IMR-90 (cell line): Measurements from ENCODE around the gene HOMER3. TPM values are rescaled to one million over a fixed set of nuclear protein-coding genes. Genes with fewer than 3 reads are reported as not detected.
"Not testable (repeated sequence)": the region's sequence is repeated elsewhere in the genome, so short reads cannot be mapped to it uniquely, and the experiment has no call there.

Source experiments
- ATAC-seq: fragments of 200-7000 bp; cut with Tn5 transposase; 2 replicates; pipeline ENCODE4 v1.9.1; 2020; ENCODE audit warnings: low read depth, mild to moderate bottlenecking, moderate library complexity
- BruUV-seq: library from RNA; stranded (reverse); fragments of 400-500 nt; replicated peaks from 2 replicates; lab custom pipeline; 2021; lab: Mats Ljungman, UMichigan
- CTCF ChIA-PET: fragments of 300-600 bp; formaldehyde crosslinking; extraction: SDS; loops from one replicate; lab custom pipeline; 2021; ENCODE audit warnings: antibody characterized with exemption; lab: Yijun Ruan, JAX
- POLR2A ChIA-PET: fragments of 300-600 bp; sonication (Branson Sonifier 250); formaldehyde crosslinking; loops from one replicate; lab custom pipeline; 2022; ENCODE audit warnings: antibody characterized with exemption; ENCODE audit not compliant: unreplicated experiment; lab: Charles Lee
- DNase-seq: peaks from one replicate; pipeline ENCODE4 v3.0.0; 2013
- H2AFZ ChIP-seq: replicated peaks from 2 replicates; pipeline ENCODE3; 2013; ENCODE audit warnings: low read length, mild to moderate bottlenecking; ENCODE audit not compliant: poor library complexity
- H2AK5ac ChIP-seq: 2 replicates; pipeline ENCODE4 v1.6.1; 2013; ENCODE audit warnings: low read depth, low read length, inconsistent platforms
- H2AK9ac ChIP-seq: replicated peaks from 2 replicates; pipeline ENCODE3; 2013; ENCODE audit warnings: mild to moderate bottlenecking, low read depth, low read length, moderate library complexity; ENCODE audit not compliant: poor library complexity
- H2BK120ac ChIP-seq: 2 replicates; pipeline ENCODE4 v1.6.1; 2013; ENCODE audit warnings: low read depth, low read length, inconsistent platforms
- H2BK15ac ChIP-seq: 3 replicates; pipeline ENCODE4 v1.6.1; 2013; ENCODE audit warnings: low read depth, low read length, inconsistent platforms
- H2BK20ac ChIP-seq: 2 replicates; pipeline ENCODE4 v1.6.1; 2013; ENCODE audit warnings: low read depth, mild to moderate bottlenecking, inconsistent platforms, low read length, moderate library complexity
- H2BK5ac ChIP-seq: 2 replicates; pipeline ENCODE4 v1.6.1; 2013; ENCODE audit warnings: mild to moderate bottlenecking, low read depth, low read length, inconsistent platforms; ENCODE audit not compliant: poor library complexity, severe bottlenecking
- H3K14ac ChIP-seq: replicated peaks from 2 replicates; pipeline ENCODE4 v1.6.1; 2013; ENCODE audit warnings: low read depth, low read length, inconsistent platforms
- H3K18ac ChIP-seq: 2 replicates; pipeline ENCODE4 v1.6.1; 2013; ENCODE audit warnings: low read depth, low read length, control low read depth
- H3K23ac ChIP-seq: 2 replicates; pipeline ENCODE4 v1.6.1; 2013; ENCODE audit warnings: low read depth, low read length, inconsistent platforms
- H3K27ac ChIP-seq: 2 replicates; pipeline ENCODE4 v1.5.1; 2013; ENCODE audit warnings: mild to moderate bottlenecking, control low read depth, low read length; ENCODE audit not compliant: insufficient read depth
- H3K27me3 ChIP-seq: 2 replicates; pipeline ENCODE4 v1.6.1; 2013; ENCODE audit warnings: low read length; ENCODE audit not compliant: control insufficient read depth, insufficient read depth
- H3K36me3 ChIP-seq: 2 replicates; pipeline ENCODE4 v1.6.1; 2013; ENCODE audit warnings: low read length, mixed read lengths; ENCODE audit not compliant: control insufficient read depth, insufficient read depth
- H3K4ac ChIP-seq: 2 replicates; pipeline ENCODE4 v1.6.1; 2013; ENCODE audit warnings: low read depth, low read length, inconsistent platforms
- H3K4me1 ChIP-seq: 2 replicates; pipeline ENCODE4 v1.6.1; 2013; ENCODE audit warnings: low read length, mixed read lengths; ENCODE audit not compliant: control insufficient read depth, insufficient read depth
- H3K4me2 ChIP-seq: 2 replicates; pipeline ENCODE4 v1.6.1; 2013; ENCODE audit warnings: low read depth, mild to moderate bottlenecking, control low read depth, low read length, moderate library complexity
- H3K4me3 ChIP-seq: 2 replicates; pipeline ENCODE4 v1.5.1; 2013; ENCODE audit warnings: low read depth, mild to moderate bottlenecking, control low read depth, low read length, moderate library complexity; ENCODE audit not compliant: insufficient read depth
- H3K56ac ChIP-seq: 2 replicates; pipeline ENCODE4 v1.6.1; 2013; ENCODE audit warnings: low read length, inconsistent platforms; ENCODE audit not compliant: insufficient read depth; ENCODE audit errors: extremely low read depth
- H3K79me1 ChIP-seq, 2 experiments: 2 replicates each; pipeline ENCODE4 v1.6.1; 2013; ENCODE audit warnings: low read length in 2 of 2, inconsistent platforms in 1 of 2, low read depth in 1 of 2
- H3K9ac ChIP-seq: 2 replicates; pipeline ENCODE4 v1.6.1; 2013; ENCODE audit warnings: low read depth, low read length, control low read depth
- H3K9me1 ChIP-seq: 2 replicates; pipeline ENCODE4 v1.6.1; 2013; ENCODE audit warnings: low read length, inconsistent platforms; ENCODE audit not compliant: insufficient read depth
- H3K9me3 ChIP-seq: 2 replicates; pipeline ENCODE4 v1.6.1; 2013; ENCODE audit warnings: low read length; ENCODE audit not compliant: control insufficient read depth, insufficient read depth
- H4K20me1 ChIP-seq: 2 replicates; pipeline ENCODE4 v1.6.1; 2013; ENCODE audit warnings: low read length, inconsistent platforms; ENCODE audit not compliant: insufficient read depth
- H4K5ac ChIP-seq: 2 replicates; pipeline ENCODE4 v1.6.1; 2013; ENCODE audit warnings: mild to moderate bottlenecking, low read depth, low read length, control low read depth
- H4K8ac ChIP-seq, 2 experiments: 2 replicates each; pipeline ENCODE4 v1.6.1; 2013; ENCODE audit warnings: low read depth in 2 of 2, low read length in 2 of 2, control low read depth in 1 of 2, inconsistent platforms in 1 of 2
- H4K91ac ChIP-seq: 2 replicates; pipeline ENCODE4 v1.6.1; 2013; ENCODE audit warnings: low read depth, low read length, inconsistent platforms; ENCODE audit not compliant: insufficient read depth
- SMC3 ChIP-seq: fragments of 150-350 bp; IDR thresholded peaks from 2 replicates; pipeline ENCODE4 v1.6.1; 2016; ENCODE audit warnings: low read depth, mild to moderate bottlenecking, antibody characterized with exemption, low read length, moderate library complexity
- WGBS, 2 experiments: methylation state at CpG; one replicate each; pipeline versions ENCODE4 v1.1.5 to v1.1.7; 2013; ENCODE audit warnings: missing lambda C conversion rate in 2 of 2; ENCODE audit not compliant: insufficient read length in 1 of 2; ENCODE audit errors: extremely low coverage in 2 of 2; 5-methylcytosine and 5-hydroxymethylcytosine counted together
- dilution Hi-C: fragments of 300-500 bp; cut with HindIII; formaldehyde crosslinking; loops from one replicate; pipeline ENCODE4 v1.14.3; 2018; ENCODE audit warnings: low sequenced_read_pairs; ENCODE audit not compliant: unreplicated experiment
- in situ Hi-C: fragments of 300-500 bp; cut with MboI; formaldehyde crosslinking; loops from 3 replicates; pipeline ENCODE4 v1.14.3; 2019; ENCODE audit warnings: low sequenced_read_pairs, inconsistent platforms, mixed read lengths
- intact Hi-C: fragments of 100-400 bp; cut with micrococcal nuclease; formaldehyde crosslinking; loops from 2 replicates; pipeline ENCODE4 v1.10.0; 2022
- polyA plus RNA-seq, 3 experiments: library from polyadenylated mRNA; depleted of rRNA; stranded (reverse); fragments of >200 nt; gene quantifications; 2 replicates each; pipeline ENCODE4 v1.2.3, GENCODE V29; 2012; ENCODE audit warnings: low replicate concordance in 1 of 3
- total RNA-seq: library from RNA; depleted of rRNA; stranded (reverse); fragments of >200 nt; gene quantifications from 2 replicates; pipeline ENCODE4 v1.2.3, GENCODE V29; 2012

HOMER3 gene
- total and polyA plus RNA-seq, 2 of the 4 experiments (the other 2 are of a cell fraction), result 53.4 to 77.0 TPM

- no peak for TF ChIP-seq SMC3
Measured at GRCh38 chr19:18903156-18904037, 37.6 kb downstream of the HOMER3 start (continued).

- Histone ChIP-seq H4K20me1 (peaks cover 21% of the 10 kb centered on the region), H3K36me3 (peaks cover 65% of the 10 kb centered on the region)
- H2AK5ac ChIP-seq, H3K4me3 ChIP-seq, POLR2A ChIA-PET, ATAC-seq, dilution Hi-C loops, H4K8ac ChIP-seq, H2AK9ac ChIP-seq, H3K4ac ChIP-seq, H2BK5ac ChIP-seq, H2BK15ac ChIP-seq, H2BK120ac ChIP-seq, H2AFZ ChIP-seq, H4K91ac ChIP-seq, DNase-seq, H3K9me3 ChIP-seq, H3K9ac ChIP-seq, H3K14ac ChIP-seq, H3K9me1 ChIP-seq, H3K79me1 ChIP-seq, H4K5ac ChIP-seq, in situ Hi-C loops, CTCF ChIA-PET, BruUV-seq, intact Hi-C loops, H3K56ac ChIP-seq, H3K18ac ChIP-seq, H3K27ac ChIP-seq, H2BK20ac ChIP-seq, H3K27me3 ChIP-seq, H3K23ac ChIP-seq, H3K4me1 ChIP-seq, H3K4me2 ChIP-seq: not testable (repeated sequence)
- no CpG with 5 or more reads among the region's 5 CpGs for WGBS, 2 experiments
Measured at GRCh38 chr19:18902519-18902918, 38.5 kb downstream of the HOMER3 start.
